Neural cell (in vitro differentiated cells): ENCODE measurements around the gene EHMT1. TPM values are rescaled to one million over a fixed set of nuclear protein-coding genes. Genes with fewer than 3 reads are reported as not detected.

Source experiments
- H2AFZ ChIP-seq: fragments of 200-600, 300-800 bp; sonication (generic), shearing (Covaris generic); 2 replicates; pipeline ENCODE4 v1.6.0; 2014; ENCODE audit warnings: low read depth, mild to moderate bottlenecking, antibody characterized with exemption, low read length, moderate library complexity
- H3F3A ChIP-seq: fragments of 200-600 bp; shearing (Covaris generic); 2 replicates; pipeline ENCODE4 v1.6.1; 2016; ENCODE audit warnings: mild to moderate bottlenecking, moderate library complexity, mixed read lengths, antibody characterized with exemption, low read length; ENCODE audit not compliant: insufficient read depth, poor library complexity, severe bottlenecking
- H3K27ac ChIP-seq: fragments of 200-600, 300-800 bp; sonication (generic), shearing (Covaris generic); 2 replicates; pipeline ENCODE4 v1.5.1; 2014; ENCODE audit warnings: mild to moderate bottlenecking, low read length, moderate library complexity
- H3K27me3 ChIP-seq: fragments of 300-800, 200-600 bp; sonication (generic), shearing (Covaris generic); 2 replicates; pipeline ENCODE4 v1.6.0; 2014; ENCODE audit warnings: mild to moderate bottlenecking, low read depth, low read length, moderate library complexity; ENCODE audit not compliant: insufficient read depth
- H3K36me3 ChIP-seq: fragments of 300-800, 200-600 bp; sonication (generic), shearing (Covaris generic); 2 replicates; pipeline ENCODE4 v1.5.1; 2014; ENCODE audit warnings: mild to moderate bottlenecking, antibody characterized with exemption, low read length, moderate library complexity; ENCODE audit not compliant: insufficient read depth
- H3K4me2 ChIP-seq: fragments of 300-800, 200-600 bp; sonication (generic), shearing (Covaris generic); 2 replicates; pipeline ENCODE4 v1.6.0; 2014; ENCODE audit warnings: mild to moderate bottlenecking, low read length
- H3K4me3 ChIP-seq: fragments of 300-800, 200-600 bp; sonication (generic), shearing (Covaris generic); 2 replicates; pipeline ENCODE4 v1.5.1; 2014; ENCODE audit warnings: mild to moderate bottlenecking, low read length, moderate library complexity
- H3K79me2 ChIP-seq: fragments of 200-600 bp; shearing (Covaris generic); replicated peaks from 2 replicates; pipeline ENCODE4 v1.6.0; 2014; ENCODE audit warnings: mild to moderate bottlenecking, low read length, moderate library complexity; ENCODE audit not compliant: insufficient read depth
- H3K9ac ChIP-seq: fragments of 300-800, 200-600 bp; sonication (generic), shearing (Covaris generic); 2 replicates; pipeline ENCODE4 v1.6.1; 2016; ENCODE audit warnings: mild to moderate bottlenecking, low read length, mixed read lengths
- H3K9me2 ChIP-seq: fragments of 200-600 bp; shearing (Covaris generic); 2 replicates; pipeline ENCODE4 v1.6.1; 2016; ENCODE audit warnings: mild to moderate bottlenecking, low read length, mixed read lengths; ENCODE audit not compliant: insufficient read depth
- H3K9me3 ChIP-seq: fragments of 200-600, 300-800 bp; sonication (generic), shearing (Covaris generic); 2 replicates; pipeline ENCODE4 v1.6.1; 2016; ENCODE audit warnings: mild to moderate bottlenecking, mixed run types, low read length, moderate library complexity, mixed read lengths
- H4K20me1 ChIP-seq: fragments of 200-600 bp; shearing (Covaris generic); 2 replicates; pipeline ENCODE4 v1.6.1; 2016; ENCODE audit warnings: mild to moderate bottlenecking, mixed run types; ENCODE audit not compliant: insufficient read depth
- EP300 ChIP-seq: fragments of 450-650 bp; conservative IDR thresholded peaks from 2 replicates; pipeline ENCODE4 v1.6.1; 2014; ENCODE audit warnings: antibody characterized with exemption, mild to moderate bottlenecking, moderate library complexity; ENCODE audit not compliant: poor library complexity, severe bottlenecking
- EZH2 ChIP-seq: fragments of 200-600, 300-800 bp; shearing (Covaris generic), sonication (generic); IDR thresholded peaks from 2 replicates; pipeline ENCODE4 v1.6.1; 2014; ENCODE audit warnings: antibody characterized with exemption, low read length, borderline replicate concordance, mild to moderate bottlenecking; ENCODE audit not compliant: insufficient read depth, poor library complexity, severe bottlenecking
- MXI1 ChIP-seq: fragments of 450-650 bp; conservative IDR thresholded peaks from 2 replicates; pipeline ENCODE4 v1.6.1; 2014; ENCODE audit warnings: antibody characterized with exemption, mild to moderate bottlenecking; ENCODE audit not compliant: poor library complexity, severe bottlenecking
- POLR2AphosphoS5 ChIP-seq: IDR thresholded peaks from 2 replicates; pipeline ENCODE4 v1.6.1; 2012
- RAD21 ChIP-seq: fragments of 450-650 bp; conservative IDR thresholded peaks from 2 replicates; pipeline ENCODE4 v1.6.1; 2014; ENCODE audit warnings: antibody characterized with exemption, mild to moderate bottlenecking, moderate library complexity
- SMC3 ChIP-seq: fragments of 450-650 bp; conservative IDR thresholded peaks from 2 replicates; pipeline ENCODE4 v1.6.1; 2014; ENCODE audit warnings: antibody characterized with exemption, mild to moderate bottlenecking, moderate library complexity; ENCODE audit not compliant: poor library complexity
- TAF1 ChIP-seq: IDR thresholded peaks from 2 replicates; pipeline ENCODE4 v1.6.1; 2012; ENCODE audit warnings: low read depth
- polyA plus RNA-seq: library from polyadenylated mRNA; depleted of rRNA; stranded (reverse); fragments of >200 nt; gene quantifications from 2 replicates; pipeline ENCODE4 v1.2.3, GENCODE V29; 2014
- TF ChIP-seq, protein P1 (sequence below): fragments of 450-650 bp; IDR thresholded peaks from 2 replicates; pipeline ENCODE4 v1.5.1; 2014; ENCODE audit warnings: antibody characterized with exemption, mild to moderate bottlenecking, moderate library complexity; ENCODE audit not compliant: poor library complexity, severe bottlenecking
- TF ChIP-seq, protein P2 (sequence below): IDR thresholded peaks from 2 replicates; pipeline ENCODE4 v1.6.1; 2012; ENCODE audit warnings: borderline replicate concordance

EHMT1 gene
- polyA plus RNA-seq, 1 donor from 2014 or later: 53.0 TPM

DNA sequence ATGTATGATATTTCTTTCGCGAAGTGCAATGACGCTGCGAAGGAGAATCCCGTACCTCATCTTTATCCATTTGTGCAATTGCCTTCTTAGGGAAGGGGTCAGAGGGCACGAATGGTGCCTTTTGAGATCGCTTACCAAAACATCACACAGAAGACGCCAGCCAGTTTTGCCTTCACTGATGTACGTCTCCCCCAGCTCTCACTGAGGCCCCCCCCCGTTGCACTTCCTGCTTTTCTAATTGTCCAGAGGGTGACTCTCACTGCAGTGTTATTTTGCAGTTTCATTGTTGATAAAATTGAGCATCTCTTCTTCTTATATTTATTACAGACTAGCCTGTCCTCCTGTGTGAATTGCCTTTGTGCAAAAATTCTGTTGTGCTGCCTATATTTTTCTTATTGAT lies 219.8 kb downstream of the EHMT1 start:
- Histone ChIP-seq H3K36me3 (peaks cover 8% of the 10 kb centered on the region), H3K9me2 (no peaks in the 10 kb centered on the region), H3K9ac (no peak overlapping the region), H3K79me2 (no peaks in the 10 kb centered on the region), H3K9me3 (no peaks in the 10 kb centered on the region), H3K27me3 (no peaks in the 10 kb centered on the region), H3K27ac (no peak overlapping the region), H2AFZ (no peak overlapping the region), H3K4me2 (no peak overlapping the region), H4K20me1 (no peaks in the 10 kb centered on the region), H3F3A (no peaks in the 10 kb centered on the region), H3K4me3 (no peak overlapping the region)
- TF ChIP-seq EP300 (no peak), POLR2AphosphoS5 (no peak), TAF1 (no peak)

- H3K4me2 ChIP-seq: no peak overlapping the region
- H3K36me3 ChIP-seq: no peaks in the 10 kb centered on the region
- no peaks in the 10 kb centered on the region for H3K9me2 ChIP-seq
- H2AFZ ChIP-seq: no peak overlapping the region
- TF ChIP-seq RAD21 (no peak), TAF1 (no peak), POLR2AphosphoS5 (no peak), SMC3 (no peak)
- TF ChIP-seq, protein P1, sequence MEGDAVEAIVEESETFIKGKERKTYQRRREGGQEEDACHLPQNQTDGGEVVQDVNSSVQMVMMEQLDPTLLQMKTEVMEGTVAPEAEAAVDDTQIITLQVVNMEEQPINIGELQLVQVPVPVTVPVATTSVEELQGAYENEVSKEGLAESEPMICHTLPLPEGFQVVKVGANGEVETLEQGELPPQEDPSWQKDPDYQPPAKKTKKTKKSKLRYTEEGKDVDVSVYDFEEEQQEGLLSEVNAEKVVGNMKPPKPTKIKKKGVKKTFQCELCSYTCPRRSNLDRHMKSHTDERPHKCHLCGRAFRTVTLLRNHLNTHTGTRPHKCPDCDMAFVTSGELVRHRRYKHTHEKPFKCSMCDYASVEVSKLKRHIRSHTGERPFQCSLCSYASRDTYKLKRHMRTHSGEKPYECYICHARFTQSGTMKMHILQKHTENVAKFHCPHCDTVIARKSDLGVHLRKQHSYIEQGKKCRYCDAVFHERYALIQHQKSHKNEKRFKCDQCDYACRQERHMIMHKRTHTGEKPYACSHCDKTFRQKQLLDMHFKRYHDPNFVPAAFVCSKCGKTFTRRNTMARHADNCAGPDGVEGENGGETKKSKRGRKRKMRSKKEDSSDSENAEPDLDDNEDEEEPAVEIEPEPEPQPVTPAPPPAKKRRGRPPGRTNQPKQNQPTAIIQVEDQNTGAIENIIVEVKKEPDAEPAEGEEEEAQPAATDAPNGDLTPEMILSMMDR: no peak
- no peaks in the 10 kb centered on the region for H4K20me1 ChIP-seq
- H3F3A ChIP-seq: no peaks in the 10 kb centered on the region
- no peaks in the 10 kb centered on the region for H3K79me2 ChIP-seq
- H3K4me3 ChIP-seq: no peak overlapping the region
- H3K9ac ChIP-seq: no peak overlapping the region
- no peaks in the 10 kb centered on the region for H3K27me3 ChIP-seq
- H3K9me3 ChIP-seq: no peaks in the 10 kb centered on the region
- H3K27ac ChIP-seq: no peak overlapping the region
These were observed 224.6 kb downstream of the EHMT1 start for GRCh38 chr9:137843355-137843754.

DNA sequence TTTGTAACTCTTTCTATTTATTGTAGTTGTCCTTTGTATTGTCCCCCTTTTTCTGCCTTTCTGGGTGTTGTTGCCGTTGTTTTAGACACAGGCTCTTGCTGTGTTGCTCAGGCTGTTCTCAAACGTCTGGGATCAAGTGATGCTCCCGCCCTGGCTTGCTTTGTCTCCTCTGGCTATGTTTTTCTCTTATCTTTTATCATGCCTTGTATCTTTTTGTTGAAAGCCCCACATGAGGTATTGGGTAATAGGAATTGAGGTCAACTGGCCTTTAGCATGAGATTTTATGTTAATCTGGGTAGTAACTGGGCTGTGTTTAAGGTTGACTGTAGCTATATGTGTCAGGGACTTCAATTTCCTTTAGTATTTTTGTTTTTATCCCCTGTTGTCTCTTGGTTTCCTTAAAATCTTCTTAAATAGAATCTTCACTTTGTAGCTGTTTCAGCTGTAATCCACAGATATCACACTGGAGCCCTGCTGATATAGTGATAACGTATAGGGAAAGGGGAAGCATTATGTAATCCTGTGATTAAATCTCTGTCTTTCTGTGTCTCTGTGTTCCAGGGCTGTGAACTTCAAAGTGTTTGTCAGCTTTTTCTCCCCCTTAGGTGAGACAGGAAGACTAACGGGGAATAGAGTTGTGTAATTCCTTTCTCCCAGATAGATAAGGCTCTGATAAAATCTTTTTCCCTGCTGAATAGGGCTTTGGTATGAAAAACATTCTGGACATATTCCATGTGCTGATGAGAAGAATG lies 232.9 kb downstream of the EHMT1 start:
- H3K9me2 ChIP-seq: no peaks in the 10 kb centered on the region
- H3K4me2 ChIP-seq: no peak overlapping the region
- no peaks in the 10 kb centered on the region for H3K36me3 ChIP-seq
- H2AFZ ChIP-seq: no peak overlapping the region
- TF ChIP-seq, protein P1: no peak
- TF ChIP-seq POLR2AphosphoS5 (no peak), TAF1 (no peak), EP300 (no peak), MXI1 (no peak), SMC3 (no peak), EZH2 (no peak), RAD21 (no peak)
- TF ChIP-seq, protein P2, sequence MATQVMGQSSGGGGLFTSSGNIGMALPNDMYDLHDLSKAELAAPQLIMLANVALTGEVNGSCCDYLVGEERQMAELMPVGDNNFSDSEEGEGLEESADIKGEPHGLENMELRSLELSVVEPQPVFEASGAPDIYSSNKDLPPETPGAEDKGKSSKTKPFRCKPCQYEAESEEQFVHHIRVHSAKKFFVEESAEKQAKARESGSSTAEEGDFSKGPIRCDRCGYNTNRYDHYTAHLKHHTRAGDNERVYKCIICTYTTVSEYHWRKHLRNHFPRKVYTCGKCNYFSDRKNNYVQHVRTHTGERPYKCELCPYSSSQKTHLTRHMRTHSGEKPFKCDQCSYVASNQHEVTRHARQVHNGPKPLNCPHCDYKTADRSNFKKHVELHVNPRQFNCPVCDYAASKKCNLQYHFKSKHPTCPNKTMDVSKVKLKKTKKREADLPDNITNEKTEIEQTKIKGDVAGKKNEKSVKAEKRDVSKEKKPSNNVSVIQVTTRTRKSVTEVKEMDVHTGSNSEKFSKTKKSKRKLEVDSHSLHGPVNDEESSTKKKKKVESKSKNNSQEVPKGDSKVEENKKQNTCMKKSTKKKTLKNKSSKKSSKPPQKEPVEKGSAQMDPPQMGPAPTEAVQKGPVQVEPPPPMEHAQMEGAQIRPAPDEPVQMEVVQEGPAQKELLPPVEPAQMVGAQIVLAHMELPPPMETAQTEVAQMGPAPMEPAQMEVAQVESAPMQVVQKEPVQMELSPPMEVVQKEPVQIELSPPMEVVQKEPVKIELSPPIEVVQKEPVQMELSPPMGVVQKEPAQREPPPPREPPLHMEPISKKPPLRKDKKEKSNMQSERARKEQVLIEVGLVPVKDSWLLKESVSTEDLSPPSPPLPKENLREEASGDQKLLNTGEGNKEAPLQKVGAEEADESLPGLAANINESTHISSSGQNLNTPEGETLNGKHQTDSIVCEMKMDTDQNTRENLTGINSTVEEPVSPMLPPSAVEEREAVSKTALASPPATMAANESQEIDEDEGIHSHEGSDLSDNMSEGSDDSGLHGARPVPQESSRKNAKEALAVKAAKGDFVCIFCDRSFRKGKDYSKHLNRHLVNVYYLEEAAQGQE: no peak
- no peaks in the 10 kb centered on the region for H4K20me1 ChIP-seq
- no peaks in the 10 kb centered on the region for H3K79me2 ChIP-seq
- H3K4me3 ChIP-seq: no peak overlapping the region
- no peak overlapping the region for H3K27ac ChIP-seq
- no peaks in the 10 kb centered on the region for H3K27me3 ChIP-seq
- H3F3A ChIP-seq: no peaks in the 10 kb centered on the region
- peaks cover 5% of the 10 kb centered on the region for H3K9me3 ChIP-seq
- no peak overlapping the region for H3K9ac ChIP-seq
